Uterus (tissue), 2 donors: ENCODE results near the gene LILRB2.

Source experiments
- CTCF ChIP-seq, 4 experiments: fragments of 200-600 bp in 2 of 4; fragments of 450-650 bp in 2 of 4; sonication (generic) in 2 of 4; IDR thresholded peaks; one replicate each; pipeline ENCODE4 v1.5.1; 2016 to 2019; ENCODE audit warnings: antibody characterized with exemption in 4 of 4, mild to moderate bottlenecking in 2 of 4, moderate library complexity in 1 of 4
- POLR2A ChIP-seq, 2 donors: fragments of 450-650 bp; IDR thresholded peaks; one replicate each; pipeline ENCODE4 v1.6.1; 2016; ENCODE audit warnings: antibody characterized with exemption in 2 of 2, mild to moderate bottlenecking in 1 of 2, moderate library complexity in 1 of 2

- no peak for TF ChIP-seq POLR2A (IDR thresholded peaks at IDR 0.05)
- TF ChIP-seq CTCF (IDR thresholded peaks at IDR 0.05) = no peak
These were observed 26.6 kb downstream of the LILRB2 start for GRCh38 chr19:54254195-54254906.
